ENCODE results near the gene TET3. TPM values are rescaled to one million over a fixed set of nuclear protein-coding genes. Genes with fewer than 3 reads are reported as not detected.

TET3 gene
- total RNA-seq, 1 experiment from 2014 or later = 3.7 TPM

DNA sequence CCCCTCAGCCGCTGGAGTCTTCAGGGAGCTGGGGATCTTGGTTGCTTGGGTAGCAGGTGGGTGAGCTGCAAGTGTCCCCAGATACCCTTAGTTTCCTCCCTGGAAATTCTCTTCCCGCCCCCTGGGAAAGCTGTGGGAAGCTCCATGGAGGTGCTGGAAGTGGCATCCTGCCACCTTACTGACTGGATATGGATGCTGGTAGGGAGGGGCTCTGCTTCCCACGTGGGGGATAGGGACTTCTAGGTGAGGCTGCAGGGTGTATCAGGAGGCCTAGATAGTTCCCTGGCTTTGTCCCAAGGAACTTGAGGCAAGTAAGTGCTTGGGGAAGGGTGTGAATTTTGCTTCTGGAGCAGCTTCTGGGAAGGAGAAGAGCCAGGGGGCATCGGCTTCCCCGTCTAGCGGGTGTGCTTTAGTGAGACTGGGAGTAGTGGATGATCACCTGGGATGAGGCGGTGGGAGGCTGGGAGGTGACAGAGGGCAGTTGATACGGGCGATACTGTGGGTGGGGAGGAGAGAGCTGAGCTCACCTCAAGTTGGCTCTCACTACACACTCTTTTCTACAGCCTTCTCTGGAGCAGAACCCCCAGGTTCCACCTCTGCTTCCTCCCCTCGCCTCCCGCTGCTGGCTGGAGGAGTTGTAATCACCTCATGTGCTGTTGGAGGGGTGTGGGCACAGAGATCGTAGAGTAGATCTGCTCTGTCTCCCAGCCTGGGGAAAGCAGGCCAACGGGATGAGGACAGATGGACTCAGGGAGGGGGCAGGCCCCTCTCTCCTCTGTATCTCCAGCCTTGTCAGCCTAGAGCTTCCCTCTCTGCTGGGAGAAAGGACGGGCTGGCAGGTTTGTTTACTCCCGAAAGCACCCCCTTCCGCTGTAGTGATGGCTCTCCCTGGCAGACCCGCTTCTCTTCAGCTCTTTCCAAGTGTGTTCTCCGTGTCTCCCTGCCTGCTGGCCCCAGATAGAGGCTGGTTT lies 19.8 kb downstream of the TET3 start:
- DNase-seq (ENCODE audit: low read depth) = no peak

DNA sequence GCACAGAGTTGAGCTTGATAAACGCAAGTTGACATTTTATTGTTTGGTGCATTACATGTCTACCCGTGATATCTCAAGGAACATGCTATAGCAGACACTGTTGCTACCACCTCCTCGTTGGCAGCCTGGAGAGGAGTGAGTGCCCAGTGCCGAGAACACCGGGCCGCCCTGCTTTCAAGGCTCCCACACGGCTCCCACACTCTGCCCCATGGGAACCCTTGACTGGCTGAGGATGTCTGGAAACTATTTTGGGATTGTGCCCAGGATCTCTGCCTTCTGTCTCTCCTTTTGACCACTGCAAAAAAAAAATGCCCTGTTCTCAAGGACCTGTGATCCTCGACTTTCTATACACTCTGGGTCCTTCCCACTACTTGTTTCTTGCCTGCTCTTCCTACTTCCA lies 21.1 kb downstream of the TET3 start:
- peak; percentile 25 for DNase-seq (ENCODE audit: low read depth)

DNA sequence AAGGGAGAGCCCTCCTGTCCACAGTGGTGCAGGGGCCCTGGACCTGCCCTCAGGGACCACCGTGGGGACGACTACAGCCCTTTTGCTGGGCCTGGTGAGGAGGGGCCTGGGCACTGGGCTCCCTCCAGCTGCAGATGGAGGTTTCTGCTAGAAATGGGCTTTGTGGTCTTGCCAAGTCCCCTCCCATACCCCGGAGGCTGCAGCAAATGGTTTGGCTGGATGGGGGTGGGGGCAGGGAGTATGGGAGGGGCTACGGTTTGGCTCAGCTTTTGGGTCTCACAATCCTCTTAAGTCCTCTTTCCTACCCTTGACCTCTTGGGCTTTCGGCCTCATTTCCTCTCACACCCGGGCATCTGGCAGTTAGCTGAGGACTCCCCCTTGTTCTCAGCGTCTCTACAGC lies 21.7 kb downstream of the TET3 start:
- DNase-seq (ENCODE audit: low read depth) = no peak

DNA sequence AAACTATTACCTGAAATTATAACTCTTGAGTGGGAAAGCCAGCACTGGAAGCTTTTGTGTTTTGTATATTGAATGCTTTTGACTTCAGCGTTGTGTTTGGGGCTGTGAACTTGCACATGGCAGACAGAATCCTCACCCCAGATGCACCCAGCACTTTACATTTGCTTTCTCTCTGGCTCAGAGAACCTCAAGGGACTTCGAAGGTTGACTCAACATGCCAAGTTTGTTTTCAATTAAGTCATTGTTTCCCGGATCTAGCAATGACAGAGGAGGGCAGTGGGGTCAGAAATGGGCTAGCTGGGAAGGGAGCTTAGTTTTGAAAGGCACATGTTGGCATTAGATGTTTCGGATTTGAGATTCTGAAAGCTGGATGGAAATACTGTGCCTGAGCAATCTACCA lies 22.4 kb downstream of the TET3 start:
- DNase-seq (ENCODE audit: low read depth) = peak; percentile 57

DNA sequence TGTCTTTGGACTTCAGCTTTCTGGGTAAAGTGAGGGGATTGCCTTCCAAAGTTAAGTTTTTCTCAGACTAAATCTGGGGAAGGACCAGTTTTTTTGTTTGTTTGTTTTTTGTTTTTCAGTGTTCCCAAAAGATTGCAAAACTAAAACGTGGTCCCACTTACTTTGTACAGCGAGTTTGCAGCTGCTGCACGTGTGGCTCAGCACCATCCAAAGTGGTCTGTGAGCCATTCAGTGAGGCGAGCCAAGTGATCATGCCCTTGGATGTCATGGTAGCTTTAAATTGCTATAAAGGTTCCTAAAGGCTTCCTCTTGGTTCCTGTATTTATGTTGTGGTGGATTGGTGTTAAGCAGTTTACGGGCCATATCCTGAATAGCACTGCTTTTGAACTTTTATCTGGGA lies 23.0 kb downstream of the TET3 start:
- DNase-seq (ENCODE audit: low read depth) = no peak

DNA sequence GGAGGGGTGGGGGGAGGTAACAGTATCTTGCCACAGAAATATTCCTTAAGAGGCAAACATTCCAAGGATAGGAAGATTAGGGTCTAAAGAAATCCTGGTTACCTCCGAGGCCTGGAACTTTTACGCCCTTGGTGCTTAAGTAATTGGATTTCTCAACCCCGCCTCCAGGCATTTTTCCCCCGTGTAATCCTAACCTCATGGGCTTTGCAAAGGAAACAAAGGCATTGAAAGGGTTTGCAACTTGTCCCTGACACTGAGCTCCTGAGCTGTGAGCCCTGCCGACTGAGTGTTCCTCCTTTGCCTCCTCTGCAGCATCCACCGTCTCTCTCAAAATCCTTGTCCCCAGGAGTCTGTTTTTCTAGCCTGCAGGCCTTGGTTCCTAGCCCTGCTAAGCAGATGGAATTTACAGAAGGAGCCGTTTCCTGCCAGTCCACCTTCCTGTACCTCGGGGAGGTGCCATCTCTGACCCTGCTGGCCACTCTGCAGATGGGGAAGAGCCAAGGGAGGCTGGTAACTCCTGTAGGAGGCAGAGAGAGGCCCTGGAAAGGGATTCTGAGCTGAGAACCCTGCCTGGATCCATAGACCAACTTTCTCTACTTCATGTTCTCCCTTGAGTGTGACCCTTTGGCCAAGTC lies 24.2 kb downstream of the TET3 start:
- DNase-seq (ENCODE audit: low read depth) = no peak

DNA sequence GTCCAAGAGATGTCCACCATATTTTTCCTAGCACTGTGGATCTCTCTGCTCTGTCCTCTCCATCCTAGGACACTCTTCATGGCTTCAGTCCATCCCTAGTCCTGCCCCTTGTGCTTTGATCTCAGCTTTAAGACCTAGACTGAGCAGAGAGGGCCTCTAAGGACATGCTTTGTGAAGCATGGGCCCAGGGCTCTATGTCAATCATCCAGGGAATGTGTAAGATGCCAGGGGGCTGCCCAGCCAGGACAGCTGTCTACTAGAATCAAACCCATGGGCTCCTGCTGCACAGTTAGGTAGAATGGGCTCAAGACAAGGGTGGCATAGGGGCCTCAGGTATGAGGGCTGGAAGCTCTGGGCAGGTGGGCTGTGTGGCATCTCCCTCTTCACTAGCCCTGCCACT lies 24.9 kb downstream of the TET3 start:
- no peak for DNase-seq (ENCODE audit: low read depth)

DNA sequence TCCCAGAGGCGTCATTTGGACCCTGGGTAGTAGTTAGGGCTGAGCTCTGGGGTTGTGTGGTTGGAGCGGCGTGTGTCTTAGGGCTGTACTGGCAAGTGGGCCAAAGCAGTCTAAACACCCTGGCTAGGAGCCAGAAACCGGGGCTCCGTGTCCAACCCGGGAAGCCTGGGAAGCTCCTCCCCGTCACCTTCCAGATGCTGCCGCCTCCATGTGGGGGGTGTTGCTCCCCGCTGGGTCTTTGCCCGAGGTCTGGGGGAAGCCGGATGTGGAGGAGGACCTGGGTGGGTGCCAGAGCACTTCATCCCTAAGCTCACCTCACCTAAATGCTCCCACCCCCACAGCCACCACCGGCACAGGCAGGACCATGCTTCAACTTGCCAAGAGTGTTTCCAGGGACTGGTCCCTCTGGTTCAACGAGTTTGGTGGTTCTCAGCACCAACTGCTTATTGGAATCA lies 25.4 kb downstream of the TET3 start:
- no peak for DNase-seq (ENCODE audit: low read depth)

DNA sequence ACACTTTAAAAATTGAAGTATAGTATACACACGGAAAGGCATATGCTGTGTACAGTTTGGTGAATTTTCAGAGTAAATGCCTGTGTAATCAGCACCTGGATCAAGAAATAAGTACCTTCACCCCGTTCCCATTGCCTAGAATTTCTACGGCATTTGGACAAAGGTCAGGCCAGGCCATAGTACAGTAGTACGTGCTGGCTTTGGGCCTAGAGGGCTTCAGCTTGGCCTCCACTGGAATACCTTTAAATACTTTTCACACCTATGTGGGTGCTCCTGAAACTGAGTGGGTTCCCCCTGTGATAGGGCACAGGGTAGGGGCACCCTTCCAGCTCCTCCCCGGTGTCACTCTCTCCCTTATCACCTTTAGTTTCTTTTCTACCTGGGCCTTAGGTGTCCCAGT lies 26.5 kb downstream of the TET3 start:
- no peak for DNase-seq (ENCODE audit: low read depth)

DNA sequence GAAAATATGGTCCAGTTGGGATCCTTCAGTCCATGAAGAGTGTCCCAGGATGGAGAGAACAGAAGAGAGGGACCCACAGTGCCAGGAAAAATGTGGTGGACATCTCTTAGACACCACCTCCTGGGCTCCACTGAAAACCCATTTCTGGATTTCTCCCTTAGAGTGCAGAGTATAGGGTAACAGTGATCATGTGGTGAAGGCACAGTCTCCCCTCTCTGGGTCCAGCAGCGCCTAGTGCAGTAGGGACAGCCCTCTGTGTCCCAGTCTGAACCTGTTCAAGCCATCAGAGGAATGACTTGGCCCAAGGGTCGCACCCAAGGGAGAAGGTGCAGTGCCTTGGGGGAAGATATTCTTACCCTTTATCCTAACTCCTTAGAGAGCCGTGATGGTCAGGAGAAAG lies 30.1 kb downstream of the TET3 start:
- DNase-seq (ENCODE audit: low read depth) = no peak

DNA sequence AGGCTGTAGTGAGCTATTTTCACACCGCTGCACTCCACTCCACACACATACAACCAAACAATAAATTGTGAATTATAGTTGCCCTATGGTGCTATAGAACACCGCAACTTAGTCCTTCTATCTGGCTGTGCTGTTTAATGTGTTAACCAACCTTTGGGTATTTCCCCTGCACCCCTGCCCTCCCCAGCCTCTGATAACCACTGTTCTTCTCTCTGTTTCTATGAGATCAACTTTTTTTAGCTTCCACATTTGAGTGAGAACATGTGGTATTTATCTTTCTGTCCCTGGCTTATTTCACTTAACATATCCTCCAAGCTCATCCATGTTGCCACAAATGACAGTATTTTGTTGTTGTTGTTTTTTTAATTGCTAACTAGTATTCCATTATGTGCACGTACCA lies 32.5 kb downstream of the TET3 start:
- no peak for DNase-seq (ENCODE audit: low read depth)

DNA sequence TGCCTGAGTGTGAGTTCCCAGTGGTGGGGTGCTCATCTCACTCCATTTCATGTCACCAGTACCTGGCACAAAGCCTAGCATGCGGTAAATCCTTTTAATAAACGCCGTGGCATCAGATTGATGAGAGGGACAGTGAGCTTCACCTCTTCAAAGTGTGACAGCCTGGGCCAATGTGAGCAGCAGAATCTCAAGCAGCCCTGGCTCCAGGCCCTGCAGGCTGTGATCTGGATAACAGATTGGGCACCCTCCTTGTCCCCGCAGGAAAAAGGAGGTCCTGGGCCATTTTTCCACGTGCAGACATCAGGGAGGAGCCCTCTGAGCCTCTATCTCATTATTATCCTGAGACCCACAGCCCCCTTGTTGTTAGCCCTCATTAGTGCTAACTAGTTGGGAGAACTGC lies 34.8 kb downstream of the TET3 start:
- DNase-seq (ENCODE audit: low read depth) = no peak

DNA sequence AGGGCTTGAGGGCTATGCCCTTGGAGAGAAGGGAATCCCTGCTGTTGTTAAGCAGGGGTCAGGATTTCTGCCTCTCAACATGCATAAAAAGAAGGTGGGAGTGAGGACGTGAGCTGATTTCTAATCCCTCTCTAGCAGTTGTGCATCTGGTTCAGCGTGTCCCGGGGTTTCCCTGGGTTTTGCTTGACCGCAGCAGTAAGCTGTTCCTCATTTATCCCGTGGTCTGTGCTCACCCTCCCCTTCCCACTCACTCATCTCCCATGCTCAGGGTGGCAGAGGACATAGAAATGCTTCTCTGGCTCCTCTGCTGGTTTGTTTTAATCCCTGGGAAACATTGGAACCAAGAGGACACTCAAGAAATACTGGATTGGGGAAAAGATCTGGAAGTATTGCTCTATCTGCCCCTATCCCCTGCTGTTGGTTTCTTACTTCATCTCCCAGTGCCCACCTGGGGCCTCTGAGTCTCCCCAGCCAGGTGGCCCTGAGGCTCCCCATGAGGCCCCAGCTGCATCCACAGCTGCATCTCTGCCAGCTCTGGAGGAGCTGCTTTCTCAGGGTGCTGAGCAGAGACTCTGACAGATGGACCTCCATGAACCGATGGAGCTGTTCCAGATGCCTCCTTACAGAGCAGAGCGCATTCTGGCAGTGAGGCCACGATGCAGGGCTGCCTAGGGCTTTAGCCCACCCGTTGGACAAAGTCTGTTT lies 36.1 kb downstream of the TET3 start:
- peak; percentile 15 for DNase-seq (ENCODE audit: low read depth)

DNA sequence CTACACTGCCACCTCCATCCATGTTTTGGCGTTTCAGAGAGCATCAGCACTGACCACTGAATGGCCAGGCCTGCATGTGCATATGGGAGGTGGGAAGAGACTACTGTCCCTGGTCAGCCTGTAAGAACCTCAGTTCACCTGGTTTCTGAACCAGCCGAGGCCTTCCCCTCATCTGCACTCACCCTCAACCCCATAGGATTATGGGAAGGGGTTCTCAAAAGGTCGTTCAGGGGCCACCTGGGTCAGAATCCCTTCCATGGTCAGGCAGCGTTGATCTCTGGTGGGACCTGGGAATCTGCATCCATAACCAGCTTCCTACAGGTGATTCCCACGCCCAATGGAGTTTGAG lies 36.7 kb downstream of the TET3 start:
- DNase-seq (ENCODE audit: low read depth) = no peak

DNA sequence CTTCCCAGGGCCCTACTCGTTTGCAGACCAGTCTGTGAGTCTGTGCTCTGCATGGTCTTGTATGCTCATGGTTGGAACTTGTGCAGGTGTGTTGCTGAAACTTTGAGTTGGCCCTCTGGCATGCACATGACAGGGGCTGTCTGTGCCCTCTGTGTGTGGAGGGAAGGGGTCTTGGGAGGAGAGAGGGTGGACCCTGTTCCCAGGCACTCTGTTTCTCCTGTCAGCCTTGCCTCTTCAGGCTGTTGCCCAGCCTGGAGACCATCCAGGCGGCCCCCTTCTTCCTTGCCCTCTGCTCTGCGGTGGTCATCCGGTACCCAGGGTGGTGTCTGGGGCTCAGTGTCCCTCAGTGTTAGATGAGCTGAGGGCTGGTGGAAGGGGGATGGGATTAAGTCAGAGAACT lies 39.5 kb downstream of the TET3 start:
- DNase-seq (ENCODE audit: low read depth) = no peak

DNA sequence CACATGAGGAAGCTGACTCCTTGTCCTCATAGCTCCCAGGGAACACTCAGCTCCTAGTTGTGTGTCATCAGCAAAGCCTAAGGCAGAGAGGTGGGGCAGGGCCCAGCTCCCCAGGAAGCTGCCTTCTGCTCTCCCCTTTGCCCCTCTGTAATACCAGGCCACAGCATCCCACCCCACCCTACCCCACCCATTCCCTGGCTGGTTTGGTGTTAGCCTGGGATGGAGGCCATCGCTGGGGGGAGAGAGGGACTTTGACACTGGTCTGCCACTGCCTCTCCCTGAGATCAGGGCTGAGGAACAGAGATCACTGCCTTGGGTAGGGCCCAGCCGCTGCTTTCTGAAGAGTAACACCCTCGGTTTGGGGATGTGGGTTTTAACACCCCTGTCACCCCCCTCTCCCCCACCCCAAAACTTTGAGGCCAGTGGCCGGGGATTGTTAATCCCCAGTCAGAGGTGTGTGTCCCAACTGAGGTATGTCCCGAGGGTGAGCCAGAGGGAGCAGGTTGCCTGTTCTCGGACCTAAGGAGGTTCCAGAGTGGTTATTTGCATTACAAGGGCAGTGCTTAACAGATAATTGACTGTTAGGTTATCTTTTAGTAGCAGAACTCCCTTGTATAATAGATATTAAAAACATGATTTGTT lies 41.4 kb downstream of the TET3 start:
- no peak for DNase-seq (ENCODE audit: low read depth)

DNA sequence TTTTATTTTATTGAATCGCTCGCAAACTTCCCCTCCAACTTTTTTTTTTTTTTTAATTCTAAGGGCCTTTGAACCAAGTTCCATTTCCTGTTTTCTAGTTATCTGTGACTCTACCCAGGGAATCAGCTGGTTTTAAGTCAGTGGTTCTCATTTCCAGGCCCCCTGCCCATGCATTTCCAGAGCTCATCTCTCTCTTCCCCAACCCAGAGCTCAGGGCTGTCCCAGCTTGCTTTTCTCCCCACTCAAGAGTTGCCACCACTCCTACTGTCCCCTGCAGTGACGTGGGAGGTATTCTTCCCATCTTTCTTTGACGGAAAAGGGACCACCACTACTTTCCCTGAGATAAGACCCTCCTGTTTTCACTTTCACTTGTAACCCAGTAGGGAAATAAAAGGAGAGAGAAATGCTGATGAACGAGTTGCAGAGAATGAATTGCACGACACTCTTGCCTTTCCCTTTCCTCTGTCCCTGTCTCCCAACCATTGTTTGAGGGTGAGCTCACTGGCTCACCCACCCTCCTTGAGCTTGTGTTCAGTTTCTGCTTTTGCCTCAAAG lies 42.1 kb downstream of the TET3 start:
- DNase-seq (ENCODE audit: low read depth) = no peak

DNA sequence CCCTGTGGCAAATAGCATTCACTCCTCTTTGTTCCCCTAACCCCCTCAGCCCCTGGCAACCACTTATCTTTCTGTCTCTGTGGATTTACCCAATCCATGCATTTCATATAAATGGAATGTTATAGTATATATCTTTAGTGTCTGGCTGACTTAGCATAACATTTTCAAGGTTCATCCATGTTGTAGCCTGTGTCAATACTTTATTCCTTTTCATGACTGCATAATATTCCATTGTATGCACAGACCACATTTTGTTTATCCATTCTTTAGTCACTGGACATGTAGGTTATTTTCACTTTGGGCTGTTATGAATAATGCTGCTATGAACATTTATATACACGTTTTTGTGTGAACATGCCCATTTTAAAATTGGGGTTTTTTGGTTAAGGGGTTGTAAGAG lies 42.8 kb downstream of the TET3 start:
- no peak for DNase-seq (ENCODE audit: low read depth)

DNA sequence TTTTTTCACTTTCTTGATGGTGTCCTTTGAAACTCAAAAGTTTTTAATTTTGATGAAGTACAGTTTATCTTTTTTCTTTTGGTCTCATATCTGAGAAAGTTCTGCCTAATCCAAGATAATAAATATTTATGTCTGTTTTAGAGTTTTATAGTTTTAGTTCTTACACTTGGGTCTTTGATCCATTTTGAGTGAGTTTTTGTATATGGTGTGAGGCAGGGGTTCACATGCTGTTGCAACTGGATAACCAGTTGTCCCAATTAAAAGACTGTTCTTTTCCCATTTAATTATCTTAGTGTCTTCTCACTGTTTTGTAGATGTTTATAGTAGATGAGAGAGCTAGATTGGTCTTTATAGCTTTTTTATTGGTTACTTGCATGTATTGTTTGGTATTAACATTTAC lies 43.6 kb downstream of the TET3 start:
- no peak for DNase-seq (ENCODE audit: low read depth)

DNA sequence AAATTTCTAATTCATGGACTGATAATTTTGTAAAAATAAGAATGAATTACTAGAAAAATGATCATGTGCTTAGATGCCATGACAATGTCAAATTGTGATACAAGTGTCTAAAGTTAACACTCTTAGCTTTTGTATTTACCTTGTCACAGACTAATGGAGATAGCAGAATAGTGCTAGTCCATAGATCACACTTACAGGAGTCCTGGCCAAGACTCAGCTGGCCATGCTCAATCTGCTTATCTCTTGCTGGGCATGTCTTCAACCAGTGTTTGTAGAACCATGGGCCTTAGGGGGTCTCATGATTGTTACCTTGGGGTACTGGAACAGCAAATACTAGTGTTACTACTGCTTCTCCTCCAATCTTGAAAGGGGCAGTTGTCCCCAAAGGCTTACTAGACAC lies 44.0 kb downstream of the TET3 start:
- DNase-seq (ENCODE audit: low read depth) = no peak

DNA sequence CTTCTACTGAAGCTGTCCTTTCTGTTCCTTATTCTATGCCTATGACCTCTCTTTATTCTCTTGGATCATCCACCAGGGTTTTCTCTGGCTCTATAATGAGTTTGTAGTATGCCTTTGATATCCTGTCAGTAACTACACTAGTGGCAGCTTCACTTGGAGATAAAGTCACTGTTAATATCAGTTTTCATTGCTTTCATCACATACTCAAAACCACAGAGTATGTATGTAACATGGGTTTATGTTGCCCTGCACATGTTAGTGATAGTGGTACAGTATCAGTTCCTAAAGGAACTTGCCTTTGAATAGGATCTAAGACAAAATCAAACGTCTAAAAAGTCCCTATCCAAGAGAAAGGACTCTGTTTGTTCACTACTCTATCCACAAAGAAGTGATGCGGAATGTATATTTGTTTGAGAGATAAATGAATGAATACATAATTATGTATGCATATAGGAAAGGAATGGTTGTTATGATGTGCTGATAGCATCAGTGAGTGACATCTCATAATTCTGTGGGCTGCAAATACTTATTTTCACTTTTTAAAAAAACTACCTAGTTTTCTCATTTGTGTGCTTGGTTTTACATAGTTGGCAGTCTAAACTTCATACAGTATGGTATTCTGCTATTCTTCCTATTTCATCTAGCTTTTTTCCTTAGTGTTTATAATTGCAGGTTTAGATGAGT lies 45.1 kb downstream of the TET3 start:
- DNase-seq (ENCODE audit: low read depth) = no peak

Measured in LHCN-M2 (cell line).